ENCODE data around the gene SNX33.
A peak's percentile ranks its signal among the peaks of the same experiment; 100 is the strongest.

The SNX33 gene

DNA sequence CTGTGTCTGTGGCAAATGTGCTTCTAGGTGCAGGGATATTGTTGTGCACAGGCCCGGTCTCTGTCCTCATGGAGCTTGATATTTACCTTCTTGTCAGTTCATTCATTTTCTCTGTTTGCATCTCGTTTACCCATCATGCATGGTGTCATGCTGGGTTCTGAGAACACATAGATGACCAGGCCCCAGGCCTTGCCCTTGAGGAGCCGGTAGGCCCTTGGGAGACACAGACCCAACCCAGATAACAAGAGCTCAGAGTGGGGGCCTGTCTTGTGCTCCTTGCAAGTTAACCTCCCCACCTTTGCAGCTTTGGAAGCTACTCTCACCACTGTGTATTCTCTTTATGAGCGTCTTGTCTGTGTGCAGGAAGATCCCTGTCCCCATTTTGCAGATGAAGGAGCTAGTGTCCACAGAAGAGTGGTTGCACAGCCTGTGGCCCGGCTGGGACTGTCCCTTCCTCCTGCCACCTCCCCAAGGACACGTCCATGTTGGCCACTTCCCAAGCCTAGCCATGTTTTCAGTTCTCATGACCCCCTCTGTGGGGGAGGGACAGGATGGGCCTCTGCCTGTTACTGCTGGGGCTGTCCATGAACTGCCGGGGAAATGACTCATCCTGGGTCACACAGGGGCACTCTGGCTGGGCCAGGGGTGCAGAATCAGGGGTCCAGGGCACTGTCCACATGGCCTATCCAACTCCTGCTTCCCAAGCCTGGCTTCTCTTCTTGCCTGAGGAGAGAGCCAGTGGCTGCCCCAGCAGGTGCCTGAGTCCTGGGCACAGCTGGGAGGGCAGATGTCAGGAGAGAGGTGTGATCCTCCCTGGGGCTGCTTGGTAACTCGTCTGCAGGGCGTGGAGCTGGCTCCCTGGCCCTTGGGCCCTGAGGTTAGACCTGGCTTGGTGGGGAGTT lies 3.4 kb downstream of the SNX33 start:
- Histone ChIP-seq H3K4me2 (peak overlapping the region; percentile 89), H3K4me3 (peak overlapping the region; percentile 24), H3K9me3 (no peaks in the 10 kb centered on the region), H3K4me1 (peaks cover 64% of the 10 kb centered on the region), H3K9ac (peak overlapping the region; percentile 62; the same call in 1 of the 2 replicates), H3K36me3 (peaks cover 32% of the 10 kb centered on the region; the same call in 1 of the 2 replicates), H4K20me1 (peaks cover 63% of the 10 kb centered on the region), H3K27me3 (no peaks in the 10 kb centered on the region), H3K27ac (peak overlapping the region; percentile 52; the same call in 1 of the 2 replicates)
- TF ChIP-seq Cebpa-rat (IDR thresholded peaks at IDR 0.05): no peak

DNA sequence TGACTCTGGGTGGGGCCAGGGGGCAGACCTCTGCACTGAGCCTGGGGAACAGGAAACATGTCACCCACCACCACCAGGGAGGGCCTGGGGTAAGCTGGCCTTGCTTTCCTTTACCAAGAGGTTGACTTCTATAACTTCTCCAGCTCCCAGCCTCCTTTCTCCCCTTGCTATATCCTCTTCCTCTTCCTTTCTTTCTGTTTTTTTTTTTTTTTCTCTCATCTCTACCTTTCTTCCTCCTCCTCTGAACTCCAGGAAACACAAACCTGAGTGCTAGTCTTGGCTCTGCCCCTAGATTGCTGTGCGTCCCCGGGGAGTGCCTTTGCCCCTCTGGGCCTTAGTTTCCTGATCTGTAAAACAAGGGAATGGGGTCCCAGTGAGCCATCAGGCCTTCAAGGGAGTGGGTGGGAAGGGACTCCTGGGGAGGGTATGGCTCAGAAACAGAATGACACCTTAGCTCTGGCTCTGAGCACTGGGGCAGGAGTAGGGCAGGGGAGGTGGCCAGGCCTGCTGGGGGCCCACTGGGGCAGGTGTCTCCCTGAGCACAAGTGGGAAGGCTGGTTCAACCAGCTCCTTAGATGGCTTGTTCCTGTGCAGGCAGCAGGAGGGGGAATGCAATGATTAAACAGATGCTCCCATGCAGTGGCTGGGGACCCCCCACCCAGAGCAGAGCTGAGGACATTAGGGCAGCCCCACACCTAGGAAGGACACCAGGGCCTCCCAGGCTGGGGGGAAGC lies 4.3 kb downstream of the SNX33 start:
- peak overlapping the region; percentile 52 for H3K27ac ChIP-seq
- TF ChIP-seq Cebpa-rat (IDR thresholded peaks at IDR 0.05): no peak

DNA sequence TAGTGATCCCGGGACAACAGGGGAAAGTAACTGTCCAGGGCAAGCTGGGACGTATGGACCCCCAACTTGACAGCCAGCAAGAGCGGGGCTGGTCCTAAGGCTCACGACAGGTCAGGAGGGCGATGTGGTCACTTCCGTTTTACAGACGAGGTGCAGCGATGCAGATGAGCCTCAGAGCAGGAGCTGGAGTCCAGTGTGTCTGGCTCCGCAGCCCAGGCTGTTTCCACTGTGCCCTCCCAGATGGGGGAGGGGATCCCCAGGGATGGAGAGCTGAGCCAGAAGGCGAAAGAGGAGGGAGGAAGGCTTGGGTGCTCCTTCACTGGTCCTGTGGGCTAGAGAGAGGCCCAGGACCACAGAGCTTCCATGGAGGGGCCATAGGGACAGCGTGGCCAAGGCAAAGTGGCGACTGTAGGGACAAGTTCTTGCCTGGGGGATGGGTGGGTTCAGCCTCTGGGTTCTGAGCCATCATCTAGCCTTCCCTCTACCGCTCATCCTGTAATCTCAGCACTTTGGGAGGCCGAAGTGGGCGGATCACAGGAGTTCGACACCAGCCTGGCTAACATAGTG lies 5.7 kb downstream of the SNX33 start:
- Histone ChIP-seq H3K27ac (no peak overlapping the region), H3K4me3 (no peak overlapping the region), H4K20me1 (peaks cover 85% of the 10 kb centered on the region), H3K9ac (no peak overlapping the region), H3K4me1 (peaks cover 53% of the 10 kb centered on the region), H3K4me2 (peak overlapping the region; percentile 89; the same call in 1 of the 2 replicates), H3K36me3 (peaks cover 55% of the 10 kb centered on the region), H3K9me3 (no peaks in the 10 kb centered on the region), H3K27me3 (no peaks in the 10 kb centered on the region)
- no peak for TF ChIP-seq Cebpa-rat (IDR thresholded peaks at IDR 0.05)

More for the DNA sequence above, 4.3 kb downstream of the SNX33 start:
- H3K9me3 ChIP-seq: no peaks in the 10 kb centered on the region
- peaks cover 40% of the 10 kb centered on the region for H3K36me3 ChIP-seq
- peak overlapping the region; percentile 62; the same call in 1 of the 2 replicates for H3K9ac ChIP-seq
- H3K4me3 ChIP-seq: peak overlapping the region; percentile 24
- peaks cover 56% of the 10 kb centered on the region for H3K4me1 ChIP-seq
- H4K20me1 ChIP-seq: peaks cover 71% of the 10 kb centered on the region
- no peaks in the 10 kb centered on the region for H3K27me3 ChIP-seq
- H3K4me2 ChIP-seq: peak overlapping the region; percentile 89

DNA sequence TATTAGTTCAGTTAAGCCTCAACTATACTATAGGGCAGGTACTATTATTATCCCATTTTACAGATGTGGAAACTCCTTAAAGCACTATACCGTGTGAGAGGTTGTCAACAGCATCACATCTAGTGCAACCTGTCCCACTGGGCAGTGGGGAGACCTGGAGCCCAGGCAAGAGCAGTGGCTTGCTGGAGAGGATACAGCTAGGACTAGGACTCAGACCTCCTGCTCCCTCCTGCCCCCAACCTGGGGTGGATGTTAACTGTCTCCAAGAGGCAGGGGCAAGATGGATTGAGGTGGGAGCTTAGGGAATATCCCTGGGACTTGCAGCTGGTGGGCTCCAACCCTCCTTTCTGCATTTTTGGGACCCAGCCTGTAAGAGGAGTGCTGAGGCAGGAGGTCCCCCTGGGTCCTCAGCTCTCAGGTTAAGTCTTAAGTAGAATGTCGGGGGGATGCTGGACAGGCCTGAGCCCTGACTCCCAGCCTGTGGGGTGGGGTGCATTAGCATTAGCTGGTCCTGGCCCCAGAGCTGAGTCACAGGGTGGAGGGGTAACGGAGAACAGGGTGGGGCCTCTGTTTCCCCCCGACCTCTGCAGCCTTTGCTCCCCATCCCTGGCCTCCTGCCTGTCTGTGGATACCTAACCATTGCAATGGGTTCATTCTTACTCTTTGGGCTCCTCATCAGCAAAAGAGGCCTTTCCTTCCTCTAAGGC lies 6.6 kb downstream of the SNX33 start:
- peaks cover 93% of the 10 kb centered on the region for H4K20me1 ChIP-seq
- H3K36me3 ChIP-seq: peaks cover 63% of the 10 kb centered on the region

DNA sequence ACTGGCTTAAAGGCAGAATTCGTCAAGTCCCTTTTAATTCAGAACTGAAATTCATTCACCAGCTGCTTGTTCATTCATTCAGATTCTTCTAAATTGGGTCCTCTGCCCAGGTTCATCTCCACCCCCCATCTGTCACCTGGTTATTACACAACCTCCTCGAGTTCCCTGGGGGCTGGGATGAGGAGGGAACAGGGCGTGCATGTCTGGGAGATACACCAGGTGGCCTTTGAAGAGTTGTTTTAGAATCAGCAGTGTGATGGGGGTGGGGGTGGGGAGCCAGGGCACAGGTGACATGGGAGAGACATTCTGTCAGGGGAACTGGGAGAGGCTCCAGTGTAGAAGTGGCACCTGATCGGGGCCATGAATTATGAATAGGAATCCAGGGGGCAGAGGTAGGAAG lies 8.2 kb downstream of the SNX33 start:
- no peak overlapping the region for H3K27ac ChIP-seq
- H3K4me1 ChIP-seq: peaks cover 28% of the 10 kb centered on the region
- H3K4me2 ChIP-seq: no peak overlapping the region
- no peaks in the 10 kb centered on the region for H3K27me3 ChIP-seq
- no peak overlapping the region for H3K9ac ChIP-seq
- no peak overlapping the region for H3K4me3 ChIP-seq
- H3K36me3 ChIP-seq: peaks cover 65% of the 10 kb centered on the region
- H3K9me3 ChIP-seq: no peaks in the 10 kb centered on the region
- no peak for TF ChIP-seq Cebpa-rat (IDR thresholded peaks at IDR 0.05)
- H4K20me1 ChIP-seq: peaks cover 82% of the 10 kb centered on the region

More for the DNA sequence above, 6.6 kb downstream of the SNX33 start:
- no peaks in the 10 kb centered on the region for H3K9me3 ChIP-seq
- TF ChIP-seq Cebpa-rat (IDR thresholded peaks at IDR 0.05): no peak
- H3K27me3 ChIP-seq: no peaks in the 10 kb centered on the region
- no peak overlapping the region for H3K4me3 ChIP-seq
- H3K9ac ChIP-seq: no peak overlapping the region
- peaks cover 43% of the 10 kb centered on the region for H3K4me1 ChIP-seq
- no peak overlapping the region for H3K4me2 ChIP-seq
- no peak overlapping the region for H3K27ac ChIP-seq

DNA sequence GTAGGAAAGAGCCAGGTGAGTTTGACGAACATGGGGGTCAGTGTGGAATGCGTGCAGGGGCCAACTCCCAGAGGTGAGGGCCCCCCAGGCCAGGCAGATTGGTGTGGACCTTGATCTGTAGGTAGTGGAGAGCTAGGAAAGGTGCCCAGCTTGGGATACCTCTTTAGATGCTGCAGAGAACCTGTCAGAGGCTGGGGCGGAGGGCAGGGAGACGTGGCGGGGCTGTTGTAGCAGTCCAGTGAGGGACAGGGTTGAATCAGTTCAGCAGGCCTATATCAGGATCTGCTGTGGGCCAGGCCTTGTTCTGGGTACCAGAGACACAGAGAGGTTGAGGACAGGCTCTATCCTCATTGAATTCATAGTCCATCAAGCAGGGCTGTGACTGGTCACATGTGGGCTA lies 8.6 kb downstream of the SNX33 start:
- Histone ChIP-seq H3K4me2 (no peak overlapping the region), H3K27ac (no peak overlapping the region), H3K4me1 (peaks cover 24% of the 10 kb centered on the region), H3K9ac (no peak overlapping the region), H3K27me3 (no peaks in the 10 kb centered on the region), H3K4me3 (no peak overlapping the region), H4K20me1 (peaks cover 78% of the 10 kb centered on the region), H3K9me3 (no peaks in the 10 kb centered on the region), H3K36me3 (peaks cover 65% of the 10 kb centered on the region)
- TF ChIP-seq Cebpa-rat (IDR thresholded peaks at IDR 0.05): no peak

DNA sequence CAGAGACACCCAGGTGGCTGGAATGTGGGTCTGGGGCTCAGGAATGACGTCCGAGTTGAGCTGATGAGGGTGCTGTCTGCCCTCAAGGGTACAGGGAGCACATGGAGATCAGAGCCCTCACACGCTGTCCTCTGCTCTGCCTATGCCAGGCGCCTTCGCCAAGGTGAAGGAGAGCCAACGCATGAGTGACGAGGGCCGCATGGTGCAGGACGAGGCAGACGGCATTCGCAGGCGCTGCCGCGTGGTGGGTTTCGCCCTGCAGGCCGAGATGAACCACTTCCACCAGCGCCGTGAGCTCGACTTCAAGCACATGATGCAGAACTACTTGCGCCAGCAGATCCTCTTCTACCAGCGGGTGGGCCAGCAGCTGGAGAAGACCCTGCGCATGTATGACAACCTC lies 9.1 kb downstream of the SNX33 start:
- H3K27ac ChIP-seq: no peak overlapping the region
- no peaks in the 10 kb centered on the region for H3K27me3 ChIP-seq
- no peak for TF ChIP-seq Cebpa-rat (IDR thresholded peaks at IDR 0.05)
- peaks cover 19% of the 10 kb centered on the region for H3K4me1 ChIP-seq
- H3K4me3 ChIP-seq: no peak overlapping the region
- H4K20me1 ChIP-seq: peaks cover 73% of the 10 kb centered on the region
- no peak overlapping the region for H3K4me2 ChIP-seq
- H3K9ac ChIP-seq: no peak overlapping the region
- H3K36me3 ChIP-seq: peaks cover 70% of the 10 kb centered on the region
- no peaks in the 10 kb centered on the region for H3K9me3 ChIP-seq

DNA sequence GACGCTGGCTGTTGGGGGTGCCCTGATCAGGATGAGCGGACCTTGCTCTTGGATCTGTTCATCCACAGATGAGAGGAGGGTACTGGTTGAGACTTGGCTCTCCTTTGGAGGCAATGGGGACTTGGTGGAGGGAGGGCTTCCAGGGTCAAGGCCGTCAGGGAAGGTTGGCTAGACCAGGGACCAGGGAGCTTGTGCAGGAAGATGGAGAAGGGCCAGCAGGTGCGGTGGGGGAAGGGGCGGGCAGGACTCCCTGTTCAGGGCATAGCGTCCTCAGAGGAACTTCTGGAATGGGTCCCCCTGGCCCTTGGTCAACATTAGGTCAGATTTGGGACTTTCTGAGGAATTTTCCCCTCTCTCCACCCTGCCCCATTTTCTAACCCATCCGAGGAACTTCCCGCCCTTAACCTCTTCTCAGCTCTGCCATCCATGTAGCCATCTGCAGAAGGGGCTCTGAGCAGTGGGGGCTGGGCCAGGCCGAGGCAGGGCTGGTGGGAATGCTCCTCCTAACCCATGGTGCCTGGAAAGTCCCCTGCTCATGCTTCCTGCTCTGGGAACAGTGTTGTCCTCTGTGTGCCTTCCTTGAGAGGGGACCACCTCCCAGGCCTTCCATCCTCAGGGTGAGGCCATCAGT lies 11.5 kb downstream of the SNX33 start:
- Histone ChIP-seq H3K4me3 (no peak overlapping the region), H3K27me3 (no peaks in the 10 kb centered on the region), H4K20me1 (peaks cover 49% of the 10 kb centered on the region), H3K4me2 (no peak overlapping the region), H3K36me3 (peaks cover 69% of the 10 kb centered on the region), H3K4me1 (no peaks in the 10 kb centered on the region), H3K9ac (no peak overlapping the region), H3K27ac (no peak overlapping the region), H3K9me3 (no peaks in the 10 kb centered on the region)
- no peak for TF ChIP-seq Cebpa-rat (IDR thresholded peaks at IDR 0.05)

Data from BLaER1 (cell line).